GM18873 (cell line): ENCODE results near the gene TMEM151B.

ENCODE experiments used
- ATAC-seq: cut with Tn5 transposase; IDR thresholded peaks from one replicate; pipeline ENCODE4 v1.9.1; 2021; ENCODE audit warnings: mild to moderate bottlenecking, moderate library complexity, moderate number of reproducible peaks; ENCODE audit not compliant: unreplicated experiment, low FRiP score

TMEM151B gene

DNA sequence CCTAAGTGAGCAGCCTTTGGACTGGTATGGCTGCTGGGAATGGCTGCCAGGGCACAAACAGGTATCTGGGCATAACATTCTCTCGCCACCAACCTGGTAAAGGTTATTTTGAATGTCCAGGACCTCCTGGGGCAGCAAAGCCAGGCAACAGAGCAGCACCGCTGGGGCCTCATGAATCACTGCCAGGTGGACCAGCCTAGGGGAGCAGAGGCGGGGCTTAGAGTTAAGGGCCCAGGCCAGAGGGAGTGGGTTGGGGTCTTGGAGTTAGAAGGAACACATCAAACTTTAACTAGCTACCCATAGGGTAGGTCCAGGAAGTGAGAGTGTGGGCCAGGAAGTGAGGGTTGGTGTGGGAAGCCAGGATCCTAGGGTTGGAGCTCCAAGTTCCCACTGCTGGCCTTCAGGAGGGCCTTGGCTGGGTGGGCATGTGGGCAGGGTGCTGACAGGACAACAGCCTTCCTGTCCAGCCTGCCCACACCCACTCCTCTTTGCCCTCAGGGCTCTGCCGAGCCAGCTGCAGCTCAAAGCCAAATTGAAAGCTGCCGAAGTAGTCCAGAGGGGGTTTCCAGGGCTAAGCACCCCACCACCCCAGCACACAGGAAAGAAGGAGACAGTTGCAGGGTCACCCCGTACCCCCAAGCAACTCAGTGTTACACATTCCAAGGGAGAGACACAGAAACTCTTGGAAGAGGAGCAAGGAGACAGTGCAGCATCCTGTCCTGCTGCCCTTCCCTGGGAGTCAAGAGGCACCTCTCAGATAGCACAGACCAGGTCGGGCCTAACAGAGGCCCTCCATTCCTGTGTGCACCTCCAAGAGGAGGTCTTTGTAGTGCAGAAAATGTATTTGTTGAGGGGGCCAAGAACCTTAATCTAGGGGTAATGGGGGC, 7.5 kb upstream of the TMEM151B start:
- ATAC-seq = no peak

DNA sequence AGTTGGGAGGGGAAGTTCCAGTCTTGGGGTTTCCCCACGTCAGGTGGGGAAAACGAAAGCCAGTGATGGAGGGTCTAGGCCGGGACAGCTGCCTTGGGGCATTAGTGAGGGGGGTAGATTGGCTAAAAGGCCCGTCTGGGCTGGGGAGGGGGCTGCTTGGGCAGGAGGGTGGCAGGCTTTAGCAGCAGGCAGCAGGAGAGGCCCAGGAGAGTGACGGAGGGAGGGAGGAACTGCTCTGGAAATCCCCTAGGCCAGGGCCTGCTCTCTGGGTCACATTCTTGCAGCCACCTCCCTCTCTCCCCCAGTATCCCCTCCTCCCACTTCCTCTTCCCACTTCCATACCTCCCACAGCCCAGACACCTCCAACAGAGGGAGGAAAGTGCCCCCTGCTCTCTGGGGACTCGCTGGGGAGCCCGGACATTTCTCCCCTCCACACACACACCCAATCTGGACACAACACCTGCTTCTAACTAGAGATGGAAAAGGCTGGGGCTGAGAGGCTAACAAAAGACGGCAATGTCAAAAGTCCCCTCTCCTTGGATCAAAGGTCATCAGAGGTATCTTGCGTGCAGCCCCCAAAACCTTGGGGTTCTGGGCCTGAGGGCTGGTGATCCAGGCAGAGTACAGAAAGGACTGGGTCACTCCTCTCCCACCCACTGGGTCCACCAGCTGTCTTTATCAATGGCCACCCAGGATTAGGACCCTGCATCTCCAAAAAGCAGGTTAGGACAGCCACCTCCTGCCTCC, 6.7 kb upstream of the TMEM151B start:
- ATAC-seq = no peak

- ATAC-seq = peak; percentile 28
Measured at GRCh38 chr6:44264154-44265006, 5.9 kb upstream of the TMEM151B start.

- no peak for ATAC-seq
Measured at GRCh38 chr6:44265007-44265721, 5.1 kb upstream of the TMEM151B start, which contains the start of gene NFKBIE. NFKBIE (minus strand) TSS chr6:44265551; CDS start chr6:44265346, 205 bp downstream.

DNA sequence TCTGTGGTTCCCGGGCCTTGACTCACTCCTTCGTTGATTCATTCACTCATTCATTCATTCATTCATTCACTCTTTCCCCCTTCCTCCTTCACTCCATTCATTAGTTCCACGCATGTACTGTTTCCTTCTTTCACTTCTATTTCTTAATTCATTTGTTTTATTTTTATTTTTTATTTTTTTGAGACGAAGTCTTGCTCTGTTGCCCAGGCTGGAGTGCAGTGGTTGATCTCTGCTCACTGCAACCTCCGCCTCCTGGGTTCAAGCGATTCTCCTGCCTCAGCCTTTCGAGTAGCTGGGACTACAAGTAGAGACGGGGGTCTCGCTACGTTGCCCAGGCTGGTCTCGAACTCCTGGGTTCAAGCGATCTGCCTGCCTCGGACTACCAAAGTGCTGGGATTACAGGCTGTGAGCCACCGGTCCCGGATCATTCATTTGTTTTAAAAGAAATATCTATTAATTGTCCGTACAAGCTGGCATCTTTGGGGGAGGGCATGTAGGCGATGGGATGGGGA, 4.5 kb upstream of the TMEM151B start:
- no peak for ATAC-seq

DNA sequence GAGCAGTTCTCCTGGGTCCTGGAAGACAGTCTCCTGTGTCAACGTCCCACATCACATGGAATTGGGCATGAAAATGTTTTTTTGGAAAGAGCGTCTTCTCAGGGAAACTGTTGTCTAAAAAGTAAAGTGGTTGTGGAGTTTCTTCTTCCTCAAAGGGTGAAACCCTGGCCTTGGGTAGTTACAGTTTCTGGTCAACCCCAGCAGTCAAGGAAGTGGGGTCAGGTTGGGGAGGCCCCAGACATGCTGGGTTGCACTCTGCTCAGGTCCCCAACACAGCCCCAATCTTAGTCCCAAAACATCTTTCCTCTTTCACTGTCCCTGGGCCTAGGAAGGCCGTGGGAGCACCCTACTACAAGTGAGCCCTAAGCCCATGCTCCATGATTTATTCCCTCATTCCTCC, 3.9 kb upstream of the TMEM151B start:
- no peak for ATAC-seq

GRCh38 chr6:44267252-44267651, 3.0 kb upstream of the TMEM151B start:
- ATAC-seq = no peak

GRCh38 chr6:44268095-44268628, 2.1 kb upstream of the TMEM151B start:
- ATAC-seq = no peak

- no peak for ATAC-seq
Measured at GRCh38 chr6:44269178-44269920, 901 bp upstream of the TMEM151B start.

- ATAC-seq = no peak
Measured at GRCh38 chr6:44270526-44271405, 516 bp downstream of the TMEM151B start.

GRCh38 chr6:44271406-44271723, 1.1 kb downstream of the TMEM151B start:
- no peak for ATAC-seq

GRCh38 chr6:44271914-44272313, 1.7 kb downstream of the TMEM151B start:
- ATAC-seq = no peak

DNA sequence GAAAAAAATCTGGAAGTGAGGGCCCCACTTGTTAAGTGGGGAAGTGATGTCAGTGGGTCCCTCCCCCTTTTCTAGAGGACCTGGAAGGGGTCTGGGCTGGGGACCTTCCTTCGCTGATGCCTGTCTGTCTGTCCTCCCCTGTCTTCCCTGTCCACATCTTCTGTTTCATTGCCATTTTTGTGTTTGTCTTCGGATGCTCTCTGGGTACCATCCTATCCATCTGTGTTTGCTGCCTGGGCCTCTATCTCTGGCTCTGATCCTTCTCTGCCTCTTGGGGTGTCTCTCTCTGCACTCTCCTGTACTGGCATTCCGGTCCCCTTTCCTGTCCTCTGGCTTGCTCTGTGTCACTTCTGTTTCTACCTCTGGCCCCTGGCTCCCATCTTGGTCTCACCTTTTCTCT, 2.3 kb downstream of the TMEM151B start:
- ATAC-seq = no peak

DNA sequence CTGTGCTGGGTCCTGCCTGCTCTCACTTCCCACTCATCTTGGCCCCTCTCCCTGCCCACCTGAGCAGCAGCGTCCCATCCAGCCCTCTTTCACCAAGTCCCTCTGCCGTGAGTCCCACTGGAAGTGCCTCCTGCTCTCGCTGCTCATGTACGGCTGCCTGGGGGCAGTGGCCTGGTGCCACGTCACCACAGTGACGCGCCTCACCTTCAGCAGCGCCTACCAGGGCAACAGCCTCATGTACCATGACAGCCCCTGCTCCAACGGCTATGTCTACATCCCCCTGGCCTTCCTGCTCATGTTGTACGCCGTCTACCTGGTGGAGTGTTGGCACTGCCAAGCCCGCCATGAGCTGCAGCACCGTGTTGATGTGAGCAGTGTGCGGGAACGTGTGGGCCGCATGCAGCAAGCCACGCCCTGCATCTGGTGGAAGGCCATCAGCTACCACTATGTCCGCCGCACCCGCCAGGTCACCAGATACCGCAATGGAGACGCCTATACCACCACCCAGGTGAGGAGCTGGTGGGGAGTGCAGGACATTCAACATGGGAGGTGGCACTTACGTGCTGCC, 2.8 kb downstream of the TMEM151B start:
- no peak for ATAC-seq

DNA sequence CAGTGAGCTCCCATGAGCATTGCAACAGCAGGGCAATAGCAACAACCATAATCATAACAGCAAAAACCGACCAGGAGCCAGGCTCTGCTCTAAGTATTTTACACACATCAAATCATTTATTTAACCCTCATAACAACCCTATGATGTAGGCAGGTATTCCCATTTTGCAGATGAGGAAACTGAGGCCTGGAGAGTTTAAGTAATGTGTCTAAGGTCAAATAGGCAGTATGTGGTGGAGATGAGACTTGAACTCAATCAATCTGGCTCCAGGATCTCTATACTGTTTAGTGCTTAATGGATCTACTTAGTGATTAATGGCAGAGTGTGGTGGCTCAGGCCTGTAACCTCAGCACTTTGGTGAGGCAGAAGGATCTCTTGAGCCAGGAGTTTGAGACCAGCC, 3.4 kb downstream of the TMEM151B start:
- no peak for ATAC-seq

DNA sequence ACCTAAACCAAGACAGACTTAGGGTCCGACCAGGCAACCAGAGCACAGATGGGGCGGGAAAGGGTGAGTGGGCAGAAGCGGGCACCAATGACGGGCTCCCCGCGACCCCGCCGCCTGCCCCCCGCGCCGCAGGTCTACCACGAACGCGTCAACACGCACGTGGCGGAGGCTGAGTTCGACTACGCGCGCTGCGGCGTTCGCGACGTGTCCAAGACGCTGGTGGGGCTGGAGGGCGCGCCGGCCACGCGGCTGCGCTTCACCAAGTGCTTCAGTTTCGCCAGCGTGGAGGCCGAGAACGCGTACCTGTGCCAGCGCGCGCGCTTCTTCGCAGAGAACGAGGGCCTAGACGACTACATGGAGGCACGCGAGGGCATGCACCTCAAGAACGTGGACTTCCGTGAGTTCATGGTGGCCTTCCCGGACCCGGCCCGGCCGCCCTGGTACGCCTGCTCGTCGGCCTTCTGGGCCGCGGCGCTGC, 5.1 kb downstream of the TMEM151B start:
- no peak for ATAC-seq

- no peak for ATAC-seq
Measured at GRCh38 chr6:44275749-44276648, 5.7 kb downstream of the TMEM151B start.
